Embryonic facial prominence (tissue), 1 donor: ENCODE data around the gene RRN3.
"Not testable (repeated sequence)": the region's sequence is repeated elsewhere in the genome, so short reads cannot be mapped to it uniquely, and the experiment has no call there.

Experiments used
- DNase-seq: peaks from one replicate; pipeline ENCODE4 v3.0.0-alpha.2; 2016; ENCODE audit errors: extremely low spot score

Gene RRN3

DNA sequence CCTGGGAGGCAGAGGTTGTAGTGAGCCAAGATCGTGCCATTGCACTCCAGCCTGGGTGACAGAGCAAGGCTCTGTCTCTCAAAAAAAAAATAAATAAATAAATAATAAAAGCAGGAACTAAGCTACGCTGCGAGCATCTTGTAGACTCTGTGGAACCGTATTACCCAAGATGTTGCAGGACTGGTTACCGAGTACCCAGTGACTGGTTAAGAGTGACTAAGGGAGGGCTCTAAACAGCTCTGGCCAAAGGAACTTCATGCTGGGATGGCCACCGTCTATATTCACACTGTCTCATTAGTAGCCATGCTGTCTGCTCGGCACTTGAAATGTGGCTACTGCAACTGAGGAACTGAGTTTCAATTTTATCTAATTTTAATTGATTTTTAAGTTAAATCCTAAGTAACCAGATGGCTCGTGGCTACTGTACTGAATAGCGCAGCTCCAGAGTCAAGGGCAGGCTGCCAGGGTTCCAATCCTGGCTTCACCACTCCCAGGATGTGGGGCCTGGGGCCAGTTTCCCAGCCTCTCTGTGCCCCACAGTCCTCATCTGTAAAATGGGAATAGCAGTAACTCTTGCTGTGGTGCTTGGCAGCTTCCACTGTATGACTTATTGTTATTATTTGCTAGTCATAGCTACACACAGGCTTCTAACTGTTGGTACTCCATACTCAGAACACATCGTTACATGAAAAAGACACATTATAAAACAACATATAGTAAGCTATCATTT, 41.2 kb downstream of the RRN3 start:
- DNase-seq: no peak

DNA sequence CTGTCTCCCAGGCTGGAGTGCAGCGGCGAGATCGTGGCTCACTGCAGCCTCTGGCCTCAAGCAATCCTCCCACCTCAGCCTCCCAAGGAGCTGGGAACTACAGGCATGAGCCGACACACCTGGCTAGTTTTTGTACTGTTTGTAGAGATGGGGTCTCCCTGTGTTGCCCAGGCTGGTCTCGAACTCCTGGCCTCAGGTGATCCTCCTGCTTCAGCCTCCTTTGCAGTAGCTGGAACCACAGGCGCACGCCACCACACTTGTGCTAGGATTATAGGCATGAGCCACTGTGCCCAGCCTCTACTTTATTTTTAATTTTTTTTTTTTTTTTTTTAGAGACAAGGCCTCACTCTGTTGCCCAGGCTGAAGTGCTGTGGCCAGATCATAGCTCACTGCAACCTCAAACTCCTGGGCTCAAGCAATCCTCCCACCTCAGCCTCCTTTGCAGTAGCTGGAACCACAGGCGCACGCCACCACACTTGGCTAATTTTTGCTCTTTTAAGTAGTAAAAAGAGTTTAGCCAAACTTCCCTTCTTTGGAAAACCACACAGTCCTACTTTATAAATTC, 42.6 kb downstream of the RRN3 start:
- no peak for DNase-seq

DNA sequence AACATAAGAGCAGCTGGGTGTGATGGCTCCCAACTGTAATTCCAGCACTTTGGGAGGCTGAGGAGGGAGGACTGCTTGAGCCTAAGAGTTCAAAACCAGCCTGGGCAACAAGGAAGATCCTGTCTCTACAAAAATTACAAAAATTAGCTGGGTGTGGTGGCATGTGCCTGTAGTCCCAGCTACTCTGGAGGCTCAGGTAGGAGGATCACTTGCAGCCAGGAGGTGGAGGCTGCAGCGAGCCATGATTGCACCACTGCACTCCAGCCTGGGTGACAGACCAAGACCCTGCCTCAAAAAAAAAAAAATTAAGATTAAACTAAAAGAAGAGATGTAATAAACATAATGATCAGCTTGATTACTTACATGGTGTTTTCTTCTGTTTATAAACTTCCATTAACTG, 43.6 kb downstream of the RRN3 start:
- DNase-seq: not testable (repeated sequence)

DNA sequence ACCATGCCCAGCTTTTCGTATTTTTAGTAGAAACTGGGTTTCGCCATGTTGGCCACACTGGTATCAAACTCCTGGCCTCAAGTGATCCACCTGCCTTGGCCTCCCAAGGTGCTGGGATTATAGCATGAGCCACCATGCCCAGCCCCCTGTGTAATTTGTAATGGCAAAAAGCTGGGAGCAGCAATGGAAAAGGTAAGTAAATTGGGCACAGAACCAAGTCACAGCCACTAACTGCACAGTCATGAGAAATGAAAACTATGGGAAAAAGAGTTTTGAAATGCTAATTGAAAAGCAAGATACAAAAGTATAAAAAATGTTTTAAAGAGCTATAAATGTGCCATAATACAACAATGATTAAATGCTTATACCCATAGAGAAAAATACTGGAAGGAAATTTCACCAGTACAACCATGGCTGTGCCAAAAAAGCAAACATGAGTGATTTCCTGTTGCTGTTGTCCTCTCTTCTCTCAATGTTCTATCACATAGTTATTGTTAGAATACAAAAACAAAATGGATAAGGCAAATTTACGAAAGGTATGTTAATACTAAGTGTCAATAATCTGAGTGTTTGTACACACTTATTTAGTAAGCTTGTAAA, 44.4 kb downstream of the RRN3 start:
- DNase-seq: no peak

DNA sequence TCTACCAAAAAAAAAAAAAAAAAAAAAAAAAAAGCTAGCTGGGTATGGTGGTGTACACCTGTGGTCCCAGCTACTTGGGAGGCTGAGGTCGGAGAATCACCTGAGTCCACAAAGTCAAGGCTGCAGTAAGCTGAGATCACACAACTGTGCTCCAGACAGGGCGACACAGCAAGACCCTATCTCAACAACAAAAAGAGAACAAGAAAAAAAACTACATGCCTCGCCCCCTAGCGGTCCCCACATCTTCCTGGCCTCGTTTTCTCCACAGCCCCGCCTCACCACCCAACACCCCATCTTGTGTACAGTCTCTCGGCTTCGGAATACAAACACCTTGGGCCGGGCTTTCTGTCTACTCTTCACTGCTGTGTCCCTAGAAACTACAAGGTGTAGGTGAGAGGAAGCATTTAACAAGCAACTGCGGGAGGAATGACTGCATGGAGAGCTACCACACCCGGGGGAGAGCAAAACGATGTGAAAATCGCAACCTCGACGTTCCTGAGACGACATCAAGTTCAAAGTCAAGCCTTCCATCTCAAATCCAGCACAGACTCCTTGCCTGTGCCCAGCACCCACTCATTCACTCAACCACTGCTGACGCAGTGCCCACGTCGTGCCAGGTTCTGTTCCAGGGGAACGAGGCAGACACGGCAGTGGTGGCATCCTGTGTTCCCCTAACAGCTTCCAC, 47.2 kb downstream of the RRN3 start:
- no peak for DNase-seq

DNA sequence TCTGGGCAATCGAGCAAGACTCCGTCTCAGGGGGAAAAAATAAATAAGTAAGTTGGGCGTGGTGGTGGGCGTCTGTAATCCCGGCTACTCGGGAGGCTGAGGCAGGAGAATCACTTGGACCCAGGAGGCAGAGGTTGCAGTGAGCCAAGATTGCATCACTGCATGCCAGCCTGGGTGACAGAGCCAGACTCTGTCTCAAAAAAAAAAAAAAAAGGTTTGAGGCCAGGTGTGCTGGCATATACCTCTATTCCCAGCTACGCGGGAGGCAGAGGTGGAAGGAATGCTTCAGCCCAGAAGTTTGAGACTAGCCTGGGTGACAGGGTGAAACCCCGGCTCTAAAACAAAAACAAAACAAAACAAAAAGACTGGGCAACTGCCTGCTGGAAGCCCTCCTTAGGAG, 48.8 kb downstream of the RRN3 start:
- not testable (repeated sequence) for DNase-seq

DNA sequence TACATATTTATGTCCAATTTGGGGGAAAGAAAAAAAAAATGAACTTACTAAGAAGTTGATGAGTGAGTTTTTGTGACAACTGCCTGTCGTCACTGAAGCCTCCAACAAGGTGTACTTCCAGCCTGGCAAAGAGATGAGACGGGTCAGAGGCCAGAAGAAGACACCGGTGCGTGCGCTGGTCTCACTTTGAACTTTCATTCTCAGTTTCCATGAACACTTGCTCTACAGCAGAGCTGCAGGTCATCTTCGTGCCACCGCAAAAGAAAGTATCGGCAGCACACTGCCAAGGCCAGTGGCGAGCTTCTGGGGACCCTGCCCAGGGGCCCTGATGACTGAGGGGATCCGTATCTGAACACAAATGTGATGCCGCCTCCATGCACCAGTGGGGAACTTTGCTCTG, 49.8 kb downstream of the RRN3 start:
- no peak for DNase-seq

DNA sequence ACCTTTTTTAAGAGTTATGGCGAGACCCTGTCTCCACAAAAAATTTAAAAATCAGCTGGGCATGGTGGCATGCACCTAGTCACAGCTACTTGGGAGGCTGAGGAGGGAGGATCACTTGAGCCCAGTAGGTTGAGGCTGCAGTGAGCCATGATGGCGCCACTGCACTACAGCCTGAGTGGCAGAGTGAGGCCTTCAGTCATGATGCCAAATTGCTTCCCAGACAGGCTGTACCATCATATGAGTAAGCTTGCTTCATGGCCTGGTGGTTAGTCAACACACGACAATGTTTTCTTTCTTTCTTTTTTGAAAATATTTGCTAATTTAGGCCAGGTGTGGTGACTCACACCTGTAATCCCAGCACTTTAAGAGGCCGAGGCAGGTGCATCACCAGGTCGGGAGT, 50.7 kb downstream of the RRN3 start:
- no peak for DNase-seq

DNA sequence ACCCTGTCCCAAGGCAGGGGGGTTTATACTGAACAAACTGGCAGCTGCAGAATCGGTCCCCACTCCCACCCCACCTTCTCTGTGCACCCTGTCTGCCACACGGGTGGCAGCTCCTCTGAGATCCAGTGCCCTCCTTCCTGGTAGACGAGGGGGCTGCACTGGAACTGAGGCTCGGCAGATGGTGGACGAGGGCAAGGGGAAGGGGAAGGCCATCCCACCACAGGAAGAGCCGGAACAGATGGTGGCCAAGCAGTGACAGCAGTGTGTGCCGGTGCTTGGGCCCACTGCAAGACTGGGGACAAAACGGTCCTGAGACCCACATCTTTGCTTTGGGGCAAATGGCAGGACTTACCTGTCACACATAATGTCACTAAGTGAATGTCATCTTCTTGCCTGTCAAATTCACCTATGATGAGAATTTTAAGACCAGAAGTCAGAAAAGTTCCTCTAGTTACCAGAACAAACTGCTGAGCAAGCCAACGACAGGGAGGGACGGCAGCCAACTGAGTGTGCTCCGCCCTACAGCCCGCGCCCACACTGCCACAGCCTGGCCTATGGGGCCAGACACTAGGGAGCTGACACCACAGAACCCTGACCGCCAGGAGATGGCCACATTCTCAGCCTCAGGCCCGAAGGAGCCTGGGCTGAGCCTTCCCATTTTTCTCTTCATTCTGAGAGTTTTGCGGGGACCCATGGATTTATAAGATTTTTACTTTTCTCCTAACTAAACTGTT, 52.6 kb downstream of the RRN3 start:
- DNase-seq: no peak

DNA sequence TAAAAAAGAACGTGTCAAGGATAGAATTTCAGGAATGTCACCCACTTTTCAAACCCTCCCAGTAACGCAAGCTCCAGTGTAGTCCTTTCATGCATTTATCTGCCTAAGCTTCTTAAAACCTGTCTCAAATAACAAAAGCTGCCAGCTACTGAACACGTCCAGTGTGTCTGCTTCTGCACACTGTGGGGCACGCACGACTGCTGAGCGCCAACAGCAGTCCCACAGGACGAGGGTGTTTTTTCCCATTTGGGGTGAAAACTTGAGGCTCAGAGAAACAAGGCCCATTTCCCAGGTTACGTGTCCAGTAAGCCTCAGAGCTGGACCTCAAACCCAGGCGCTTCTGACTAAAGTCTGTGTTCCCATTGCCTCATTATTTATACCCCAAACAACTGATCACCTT, 55.4 kb downstream of the RRN3 start:
- DNase-seq: no peak

DNA sequence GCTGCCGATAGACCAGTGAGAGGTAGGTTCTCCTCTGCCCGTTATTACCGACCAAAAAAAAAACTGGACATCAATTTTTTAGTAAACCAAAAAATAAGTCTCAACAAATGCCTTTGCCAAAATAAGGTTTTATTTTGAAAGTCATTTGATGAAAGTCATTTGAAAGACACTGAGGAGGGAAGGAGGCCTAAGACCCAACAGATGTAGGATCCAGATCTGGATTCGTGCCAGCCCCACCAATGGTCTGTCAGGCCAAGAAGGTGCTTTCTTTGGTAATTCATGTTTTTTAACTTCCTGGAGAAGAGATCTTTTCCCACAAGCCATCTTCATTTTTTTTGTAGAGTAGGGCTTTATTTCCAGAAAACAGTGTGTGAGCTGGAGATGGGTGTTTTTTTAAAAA, 56.3 kb downstream of the RRN3 start:
- DNase-seq: no peak

DNA sequence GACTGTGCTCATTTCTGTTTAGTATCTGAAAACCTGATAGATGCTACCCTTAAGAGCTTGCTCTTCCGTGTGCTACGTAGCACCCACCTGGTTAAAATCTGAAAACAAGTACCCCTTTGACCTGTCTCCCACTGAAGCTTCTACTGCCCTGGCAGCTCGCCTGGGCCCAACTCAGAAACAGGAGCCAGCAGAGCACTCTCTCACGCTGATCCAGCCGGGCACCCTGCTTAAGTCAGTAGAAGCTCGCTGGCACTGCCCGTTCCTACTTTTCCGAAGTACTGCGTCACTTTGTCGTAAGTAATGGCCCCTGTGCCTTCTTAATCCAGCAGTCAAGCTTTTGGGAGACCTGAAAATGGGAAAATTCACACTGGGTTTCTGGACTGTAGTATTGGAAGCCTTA, 57.1 kb downstream of the RRN3 start:
- no peak for DNase-seq

DNA sequence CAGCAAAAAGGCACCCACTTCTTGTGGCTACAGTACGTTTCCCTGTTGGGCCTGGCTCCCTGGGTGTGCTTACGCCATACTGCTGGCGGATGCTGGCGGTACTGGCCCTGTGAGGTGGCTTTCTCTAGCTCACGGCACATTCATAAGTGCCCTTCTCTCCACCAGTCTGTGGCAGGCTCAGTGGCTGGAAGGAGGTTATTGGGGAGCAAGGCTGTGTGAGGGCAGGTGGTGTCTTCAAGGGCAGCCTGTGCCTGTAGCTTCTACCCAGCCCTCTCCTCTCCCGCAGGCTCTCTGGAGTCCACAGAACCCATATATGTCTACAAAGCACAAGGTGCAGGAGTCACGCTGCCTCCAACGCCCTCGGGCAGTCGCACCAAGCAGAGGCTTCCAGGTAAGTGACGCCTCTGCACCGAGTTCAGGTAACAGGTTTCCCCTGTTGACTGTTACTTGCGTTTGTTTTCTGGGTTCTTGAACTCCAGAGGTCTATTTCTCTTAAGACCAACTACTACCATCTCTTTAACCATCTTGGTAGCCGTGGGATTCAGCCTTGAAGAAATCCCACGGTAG, 58.8 kb downstream of the RRN3 start:
- DNase-seq: no peak

DNA sequence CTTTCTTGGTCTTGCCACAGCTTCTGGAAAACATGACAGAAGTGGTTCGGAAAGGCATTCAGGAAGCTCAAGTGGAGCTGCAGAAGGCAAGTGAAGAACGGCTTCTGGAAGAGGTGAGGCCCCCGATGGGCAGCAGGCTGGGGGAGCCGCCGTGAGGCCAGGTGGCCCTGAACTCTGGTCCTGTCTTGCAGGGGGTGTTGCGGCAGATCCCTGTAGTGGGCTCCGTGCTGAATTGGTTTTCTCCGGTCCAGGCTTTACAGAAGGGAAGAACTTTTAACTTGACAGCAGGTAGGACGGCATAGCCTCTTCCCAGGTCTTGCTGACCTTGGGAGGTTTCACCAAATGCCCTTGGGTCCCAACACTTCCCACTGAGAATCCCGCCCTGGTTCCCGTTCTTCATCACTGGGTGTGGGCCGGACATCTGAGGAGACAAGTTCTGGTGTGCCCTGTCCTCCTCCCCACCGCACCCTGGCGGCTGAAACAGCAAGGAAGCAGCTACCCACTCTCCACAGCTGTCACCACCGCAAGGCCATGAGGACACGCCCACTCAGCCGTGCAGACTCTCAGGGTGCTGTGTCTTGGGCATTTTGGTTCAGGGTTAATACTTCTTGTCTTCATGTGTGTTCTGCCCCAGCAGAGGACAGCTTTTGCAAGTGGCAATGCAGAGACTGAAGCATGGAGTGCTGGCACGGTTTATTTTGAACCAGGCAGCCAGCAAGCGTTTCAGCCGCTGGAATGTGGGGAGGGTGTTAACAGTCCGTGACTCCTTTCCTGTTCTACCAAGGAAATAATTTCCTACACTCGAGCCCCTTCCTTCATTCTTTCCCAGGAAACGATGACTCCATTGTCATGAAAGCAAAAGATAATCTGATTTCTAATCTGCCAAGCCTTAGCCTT, 59.6 kb downstream of the RRN3 start:
- DNase-seq: no peak

DNA sequence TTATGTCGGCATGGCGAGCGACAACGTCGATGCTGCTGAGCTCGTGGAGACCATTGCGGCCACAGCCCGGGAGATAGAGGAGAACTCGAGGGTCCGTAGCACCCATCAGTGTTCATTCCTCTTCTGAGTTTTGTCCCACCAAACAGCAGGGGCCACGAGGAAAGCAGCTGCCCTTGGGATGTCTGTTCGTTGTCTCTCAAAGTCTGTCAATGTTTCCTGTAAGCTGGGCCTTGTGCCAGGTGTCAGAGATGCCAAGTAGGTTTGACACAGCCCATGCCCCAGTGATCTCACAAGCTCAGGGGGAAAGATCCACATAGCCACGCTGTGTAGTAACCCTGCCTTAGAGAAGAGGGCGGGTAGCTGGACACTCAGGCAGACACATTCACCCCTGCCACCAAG, 60.8 kb downstream of the RRN3 start:
- DNase-seq: no peak

DNA sequence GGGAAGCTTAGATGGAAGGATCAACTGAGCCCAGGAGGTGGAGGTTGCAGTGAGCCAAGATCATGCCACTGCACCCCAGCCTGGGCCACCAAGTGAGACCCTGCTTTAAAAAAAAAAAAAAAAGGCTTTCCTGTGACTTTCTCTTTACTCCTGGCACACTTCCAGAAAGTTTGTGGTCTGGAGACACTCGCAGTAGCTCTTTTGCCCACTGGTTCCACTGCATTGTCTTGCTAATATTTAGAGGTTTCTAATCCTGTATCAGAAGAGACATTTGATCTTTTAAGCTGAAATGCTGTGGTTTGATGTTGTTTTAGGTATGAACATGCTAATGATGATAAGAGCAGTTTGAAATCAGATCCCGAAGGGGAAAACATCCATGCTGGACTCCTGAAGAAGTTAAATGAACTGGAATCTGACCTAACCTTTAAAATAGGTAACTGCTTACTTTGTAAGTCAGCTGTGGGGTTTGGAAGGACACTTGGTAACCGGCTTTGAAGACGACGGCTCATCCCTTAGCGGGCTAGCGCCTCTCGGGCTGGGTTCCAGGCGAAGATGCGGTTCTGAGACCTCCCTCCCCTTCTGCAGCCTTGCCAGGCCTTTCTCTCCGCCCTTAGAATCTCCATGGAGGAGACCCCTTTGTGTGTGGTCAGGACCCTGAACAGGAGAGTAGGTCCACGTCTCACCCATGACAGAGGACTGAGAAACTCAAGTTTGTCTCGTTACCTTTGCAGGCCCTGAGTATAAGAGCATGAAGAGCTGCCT, 61.3 kb downstream of the RRN3 start:
- no peak for DNase-seq

DNA sequence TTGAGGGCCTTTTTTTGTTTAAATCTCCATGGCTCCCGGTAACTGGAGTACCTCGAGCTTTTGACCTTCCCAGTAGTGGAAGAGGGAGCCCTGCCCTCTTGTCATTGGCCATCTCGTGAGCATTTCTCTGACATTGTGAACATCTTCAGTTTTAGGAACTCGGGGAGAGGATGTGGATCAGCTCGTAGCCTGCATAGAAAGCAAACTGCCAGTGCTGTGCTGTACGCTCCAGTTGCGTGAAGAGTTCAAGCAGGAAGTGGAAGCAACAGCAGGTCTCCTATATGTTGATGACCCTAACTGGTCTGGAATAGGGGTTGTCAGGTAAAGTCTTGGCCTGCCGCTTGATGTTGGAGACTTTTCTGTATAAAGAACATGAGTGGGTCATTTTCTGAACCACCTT, 62.5 kb downstream of the RRN3 start:
- no peak for DNase-seq

DNA sequence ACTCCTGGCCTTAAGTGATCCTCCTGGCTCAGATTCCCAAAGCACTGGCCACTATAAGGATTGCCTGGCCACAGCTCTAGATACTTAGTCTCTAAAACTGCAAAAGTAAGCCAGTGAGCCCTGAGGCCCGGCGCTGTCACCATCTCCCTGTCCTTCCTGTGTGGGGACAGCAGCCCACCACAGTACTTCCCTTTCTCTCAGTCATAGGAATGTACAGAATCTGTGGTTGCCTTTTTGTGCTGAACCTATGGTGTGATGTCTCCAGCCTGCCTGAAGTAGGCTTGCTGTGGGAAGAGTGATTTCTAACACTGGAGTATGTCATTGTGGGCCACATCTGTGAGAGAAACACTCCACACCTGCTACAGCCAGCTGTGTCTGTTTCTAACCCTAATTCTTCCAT, 62.9 kb downstream of the RRN3 start:
- DNase-seq: no peak

DNA sequence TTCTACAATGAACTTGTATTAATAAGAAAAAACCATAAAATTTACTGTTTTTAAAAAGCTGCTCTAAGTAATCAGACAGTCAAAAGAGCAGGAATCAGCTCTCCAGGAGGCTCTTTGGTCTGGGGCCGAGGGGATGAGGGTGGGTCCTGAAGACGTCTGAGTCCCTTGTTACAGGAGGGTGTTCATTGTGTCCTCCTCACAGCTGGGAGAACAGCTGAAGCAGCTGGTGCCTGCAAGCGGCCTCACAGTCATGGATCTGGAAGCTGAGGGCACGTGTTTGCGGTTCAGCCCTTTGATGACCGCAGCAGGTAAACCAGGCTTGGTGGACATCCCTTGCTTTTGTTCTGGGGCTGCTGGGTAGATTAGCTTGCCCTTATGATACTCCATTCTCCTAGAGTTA, 64.3 kb downstream of the RRN3 start:
- DNase-seq: not testable (repeated sequence)
